Measurements from ENCODE around the gene CACNA1E.

DNA sequence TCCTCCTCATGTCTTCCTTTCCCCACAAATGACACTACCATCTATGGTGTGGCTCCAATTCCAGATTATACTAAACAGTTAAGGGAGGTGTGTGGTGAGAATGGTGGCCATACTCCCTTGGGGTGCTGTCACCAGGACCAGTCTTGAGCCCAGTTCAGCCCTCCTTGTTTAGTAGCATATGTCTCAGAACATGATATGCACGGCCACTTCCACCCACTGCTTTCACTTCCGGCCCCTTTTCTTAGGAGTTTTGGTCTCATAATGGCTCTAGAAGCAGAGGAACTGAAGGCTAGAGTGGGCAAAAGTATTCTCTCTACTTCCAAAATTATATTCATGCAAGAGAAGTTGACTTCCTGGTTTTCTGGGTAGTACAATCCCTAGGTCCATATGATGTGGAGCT is 45.3 kb upstream of the CACNA1E start:
- TF ChIP-seq, protein P1, sequence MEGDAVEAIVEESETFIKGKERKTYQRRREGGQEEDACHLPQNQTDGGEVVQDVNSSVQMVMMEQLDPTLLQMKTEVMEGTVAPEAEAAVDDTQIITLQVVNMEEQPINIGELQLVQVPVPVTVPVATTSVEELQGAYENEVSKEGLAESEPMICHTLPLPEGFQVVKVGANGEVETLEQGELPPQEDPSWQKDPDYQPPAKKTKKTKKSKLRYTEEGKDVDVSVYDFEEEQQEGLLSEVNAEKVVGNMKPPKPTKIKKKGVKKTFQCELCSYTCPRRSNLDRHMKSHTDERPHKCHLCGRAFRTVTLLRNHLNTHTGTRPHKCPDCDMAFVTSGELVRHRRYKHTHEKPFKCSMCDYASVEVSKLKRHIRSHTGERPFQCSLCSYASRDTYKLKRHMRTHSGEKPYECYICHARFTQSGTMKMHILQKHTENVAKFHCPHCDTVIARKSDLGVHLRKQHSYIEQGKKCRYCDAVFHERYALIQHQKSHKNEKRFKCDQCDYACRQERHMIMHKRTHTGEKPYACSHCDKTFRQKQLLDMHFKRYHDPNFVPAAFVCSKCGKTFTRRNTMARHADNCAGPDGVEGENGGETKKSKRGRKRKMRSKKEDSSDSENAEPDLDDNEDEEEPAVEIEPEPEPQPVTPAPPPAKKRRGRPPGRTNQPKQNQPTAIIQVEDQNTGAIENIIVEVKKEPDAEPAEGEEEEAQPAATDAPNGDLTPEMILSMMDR (conservative IDR thresholded peaks at IDR 0.05; ENCODE audit: low read length): no peak
- no peak for TF ChIP-seq EZH2phosphoT487 (IDR thresholded peaks at IDR 0.05; ENCODE audit: borderline replicate concordance)

Measured in Loucy (cell line).